GM19035 (cell line): Measurements from ENCODE around the gene ZSWIM8.

Source experiments
- ATAC-seq: cut with Tn5 transposase; IDR thresholded peaks from one replicate; pipeline ENCODE4 v1.9.1; 2021; ENCODE audit not compliant: unreplicated experiment

ZSWIM8 gene

GRCh38 chr10:73840403-73841060 lies 55.1 kb downstream of the ZSWIM8 start:
- ATAC-seq = no peak

DNA sequence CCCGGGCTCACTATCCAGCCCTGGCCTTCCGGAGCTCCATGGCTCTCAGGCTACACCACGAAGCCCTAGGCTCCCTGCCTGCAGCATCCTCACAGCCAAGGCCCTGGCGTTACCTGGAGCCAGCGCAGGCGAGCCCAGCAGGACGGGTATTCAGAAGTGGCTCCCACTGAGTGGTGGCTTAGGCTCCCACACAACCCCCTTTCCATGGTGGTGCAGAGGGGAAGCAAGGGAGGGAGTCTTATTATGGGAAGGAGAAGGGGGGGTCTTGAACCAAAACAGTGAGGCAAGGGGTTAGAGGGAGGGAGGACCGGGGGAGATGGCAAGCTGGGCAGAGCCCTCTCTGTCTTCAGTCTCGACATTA lies 55.6 kb downstream of the ZSWIM8 start:
- ATAC-seq = no peak

DNA sequence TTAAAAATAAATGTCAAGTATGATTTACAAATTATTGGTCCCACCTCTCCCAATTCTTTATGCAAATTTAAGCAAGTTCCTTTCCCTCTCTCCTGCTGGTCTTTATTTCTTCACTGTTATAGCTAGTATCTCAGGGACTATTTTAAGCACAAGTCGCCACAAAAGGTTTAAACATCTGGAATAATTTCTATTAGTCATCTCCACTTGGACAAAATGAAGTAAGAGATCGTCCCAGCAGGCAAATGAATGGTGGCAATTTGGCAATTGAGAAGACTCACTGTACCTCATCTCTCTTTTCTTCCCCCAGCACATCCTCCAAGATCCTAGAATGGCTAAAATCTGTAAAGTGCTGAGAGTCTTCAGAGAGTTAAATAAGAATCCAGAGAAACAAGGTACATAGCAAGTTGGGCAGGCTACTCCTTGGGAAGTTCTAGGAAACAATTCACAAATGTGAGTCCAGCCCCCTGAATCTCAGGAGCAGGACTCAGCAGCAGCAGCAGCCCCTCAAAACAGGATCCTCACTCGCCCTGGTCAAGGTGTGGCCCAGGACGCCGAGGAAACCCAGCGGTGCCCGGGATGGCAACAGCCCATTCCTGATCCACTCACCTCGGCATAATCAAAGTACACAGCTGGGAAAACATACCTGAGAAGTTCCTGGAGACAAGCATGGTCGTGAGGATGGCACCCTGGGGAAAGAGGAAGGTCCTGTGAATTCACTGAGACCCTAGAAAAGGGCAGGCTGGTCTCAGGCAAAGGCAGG lies 56.3 kb downstream of the ZSWIM8 start:
- ATAC-seq = no peak

DNA sequence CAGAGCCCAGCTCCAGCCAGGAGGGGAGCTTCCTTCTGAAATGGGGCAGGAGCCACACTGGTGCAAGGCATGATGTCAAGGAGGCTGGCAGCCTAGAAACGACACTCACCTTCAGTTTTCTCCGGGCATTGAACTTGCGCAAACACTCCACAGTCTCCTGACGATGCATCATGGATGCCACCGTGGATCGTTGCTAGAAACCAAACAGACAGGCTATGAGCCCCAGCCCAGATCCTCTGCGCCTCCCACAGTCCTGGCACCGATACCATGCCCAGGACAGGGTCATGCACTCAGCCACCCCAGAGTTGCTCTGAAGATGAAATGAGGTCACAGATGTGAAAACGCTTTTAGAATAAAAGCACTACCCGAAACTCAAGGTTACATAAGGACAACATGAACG lies 56.9 kb downstream of the ZSWIM8 start:
- no peak for ATAC-seq

- no peak for ATAC-seq
Measured at GRCh38 chr10:73843261-73843660, 57.9 kb downstream of the ZSWIM8 start.

DNA sequence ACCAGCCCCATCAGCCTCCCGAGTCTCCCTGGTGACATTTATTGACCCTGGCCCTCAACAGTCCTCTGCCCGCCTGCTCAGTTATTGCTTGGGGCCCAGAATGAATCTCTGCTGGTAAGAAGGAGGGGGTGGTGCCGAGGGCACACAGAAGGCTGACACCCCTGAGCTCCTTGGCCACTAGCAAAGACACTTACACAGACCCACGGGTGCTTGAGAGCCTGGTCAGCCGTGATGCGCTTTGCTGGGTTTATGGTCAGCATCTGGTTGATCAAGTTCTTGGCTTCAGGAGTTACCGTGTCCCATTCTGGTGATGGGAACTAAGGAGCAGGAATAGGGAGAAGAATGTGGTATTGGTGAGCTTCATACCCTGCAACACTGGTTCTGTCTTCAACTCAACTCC lies 61.6 kb downstream of the ZSWIM8 start:
- no peak for ATAC-seq

GRCh38 chr10:73848821-73849489 lies 63.5 kb downstream of the ZSWIM8 start:
- peak; percentile 94 for ATAC-seq

DNA sequence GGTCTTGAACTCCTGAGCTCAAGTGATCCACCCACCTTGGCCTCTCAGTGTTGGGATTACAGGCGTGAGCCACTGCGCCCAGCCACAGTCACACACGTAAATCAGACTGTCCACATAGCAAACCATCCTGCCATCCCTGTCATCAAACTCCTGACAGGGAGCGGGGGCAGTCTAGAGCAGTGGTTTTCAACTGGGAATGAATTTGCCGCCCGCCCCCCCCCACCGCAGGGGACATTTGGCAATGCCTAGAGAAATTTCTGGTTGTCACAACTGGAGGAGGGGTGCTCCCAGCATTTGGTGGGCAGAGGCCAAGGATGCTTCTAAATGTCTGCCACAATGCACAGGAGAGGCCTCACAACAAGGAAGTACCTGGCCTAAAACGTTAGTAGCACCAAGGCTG lies 64.8 kb downstream of the ZSWIM8 start:
- no peak for ATAC-seq

GRCh38 chr10:73850863-73851461 lies 65.6 kb downstream of the ZSWIM8 start:
- no peak for ATAC-seq
